ENCODE measurements around the gene SPRYD7.

GRCh38 chr13:49975826-49976225 is 39.7 kb upstream of the SPRYD7 start:
- no peak for TF ChIP-seq CTCF (conservative IDR thresholded peaks at IDR 0.05; ENCODE audit: low read depth, low read length)
- no peak for TF ChIP-seq EZH2phosphoT487 (IDR thresholded peaks at IDR 0.05; ENCODE audit: borderline replicate concordance, low read length)
- no peak for TF ChIP-seq EZH2 (IDR thresholded peaks at IDR 0.05; ENCODE audit: low read length, unreplicated experiment)

Measured in PC-3 (cell line).